LNCaP clone FGC (cell line): ENCODE data around the gene KLRK1.
A peak's percentile ranks its signal among the peaks of the same experiment; 100 is the strongest.
"Not testable (repeated sequence)": the region's sequence is repeated elsewhere in the genome, so short reads cannot be mapped to it uniquely, and the experiment has no call there.

ENCODE experiments used
- DNase-seq: peaks from one replicate; pipeline ENCODE4 v3.0.0-alpha.2; 2011; ENCODE audit warnings: low read depth
- H3K4me3 ChIP-seq: 2 replicates; pipeline ENCODE4 v1.5.1; 2011; ENCODE audit warnings: mild to moderate bottlenecking, low read depth, low read length, control low read depth
- CTCF ChIP-seq: IDR thresholded peaks from 2 replicates; pipeline ENCODE4 v1.5.1; 2012; ENCODE audit warnings: mild to moderate bottlenecking; ENCODE audit not compliant: control insufficient read depth, insufficient read depth; ENCODE audit errors: extremely low read depth

KLRK1 gene

DNA sequence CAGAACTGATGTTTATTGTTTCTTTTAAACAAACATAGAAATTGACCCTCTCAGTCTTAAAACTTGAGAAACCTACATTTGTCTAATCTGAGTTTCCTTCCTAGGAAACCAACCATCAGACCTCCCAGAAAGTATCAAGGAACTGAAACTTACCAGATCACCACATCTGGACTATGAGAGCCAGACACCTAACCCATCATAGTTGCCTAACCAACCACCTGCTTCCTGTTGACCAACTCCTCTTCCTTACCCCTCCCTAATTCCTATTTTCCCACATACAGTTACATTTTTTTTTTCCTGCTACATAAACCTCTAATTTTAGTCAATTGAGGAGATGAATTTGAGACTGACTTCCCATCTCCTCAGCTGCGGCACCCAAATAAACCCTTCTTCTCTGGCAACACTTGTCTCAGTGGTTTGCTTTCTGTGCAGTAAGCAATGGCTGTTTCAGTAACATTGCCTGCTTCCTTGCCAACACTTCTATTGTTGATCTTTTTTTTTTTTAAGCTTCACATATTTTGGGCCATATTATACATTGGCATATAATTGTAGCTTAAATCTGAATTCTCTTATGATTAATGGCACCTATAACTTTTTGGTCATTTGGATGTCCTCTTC is 47.8 kb downstream of the KLRK1 start:
- no peak overlapping the region for H3K4me3 ChIP-seq
- DNase-seq: no peak
- no peak for TF ChIP-seq CTCF

DNA sequence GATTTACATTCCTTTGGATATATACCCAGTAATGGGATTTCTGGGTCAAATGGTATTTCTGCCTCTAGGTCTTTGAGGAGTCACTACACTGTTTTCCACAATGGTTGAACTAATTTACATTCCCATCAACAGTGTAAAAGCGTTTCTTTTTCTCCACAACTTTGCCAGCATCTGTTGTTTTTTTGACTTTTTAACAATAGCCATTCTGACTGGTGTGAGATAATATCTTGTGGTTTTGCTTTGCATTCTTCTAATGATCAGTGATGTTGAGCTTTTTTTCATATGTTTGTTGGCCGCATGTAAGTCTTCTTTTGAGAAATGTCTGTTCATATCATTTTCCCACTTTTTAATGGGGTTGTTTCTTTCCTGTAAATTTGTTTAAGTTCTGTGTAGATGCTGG is 48.9 kb downstream of the KLRK1 start:
- not testable (repeated sequence) for DNase-seq, H3K4me3 ChIP-seq

DNA sequence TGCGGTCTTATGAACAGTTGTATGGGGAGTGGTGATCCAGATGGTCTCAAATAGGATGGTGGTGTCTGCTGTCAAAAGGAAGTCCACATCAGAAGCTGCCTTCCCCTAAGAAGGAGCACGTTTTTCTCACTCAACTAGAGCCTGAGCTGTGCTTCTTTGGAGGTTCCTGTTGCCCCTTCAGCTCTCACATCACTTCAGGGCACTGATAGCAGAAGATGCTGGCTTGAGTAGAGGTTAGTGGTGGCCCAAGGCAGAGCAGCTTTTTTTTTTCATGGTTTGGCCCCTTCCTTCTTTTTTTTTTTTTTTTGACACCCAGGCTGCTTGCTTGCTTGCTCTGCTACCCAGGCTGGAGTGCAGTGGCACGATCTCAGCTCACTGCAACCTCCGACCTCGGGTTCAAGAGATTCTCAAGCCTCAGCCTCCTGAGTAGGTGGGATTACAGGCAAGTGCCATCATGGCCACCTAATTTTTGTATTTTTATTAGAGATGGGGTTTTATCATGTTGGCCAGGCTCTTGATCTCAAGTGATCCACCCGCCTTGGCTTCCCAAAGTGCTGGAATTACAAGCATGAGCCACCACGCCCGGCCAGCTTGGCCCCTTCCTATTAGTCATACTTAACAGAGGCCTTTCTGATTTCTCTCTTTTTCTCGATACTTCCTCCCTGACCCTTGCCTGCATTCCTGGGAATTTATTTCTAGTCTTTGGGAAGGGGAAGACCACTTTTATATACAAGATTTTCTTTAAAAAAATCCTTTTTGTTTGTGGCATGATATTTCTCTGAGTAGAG is 50.6 kb downstream of the KLRK1 start:
- H3K4me3 ChIP-seq: no peak overlapping the region
- TF ChIP-seq CTCF: no peak
- DNase-seq: no peak

DNA sequence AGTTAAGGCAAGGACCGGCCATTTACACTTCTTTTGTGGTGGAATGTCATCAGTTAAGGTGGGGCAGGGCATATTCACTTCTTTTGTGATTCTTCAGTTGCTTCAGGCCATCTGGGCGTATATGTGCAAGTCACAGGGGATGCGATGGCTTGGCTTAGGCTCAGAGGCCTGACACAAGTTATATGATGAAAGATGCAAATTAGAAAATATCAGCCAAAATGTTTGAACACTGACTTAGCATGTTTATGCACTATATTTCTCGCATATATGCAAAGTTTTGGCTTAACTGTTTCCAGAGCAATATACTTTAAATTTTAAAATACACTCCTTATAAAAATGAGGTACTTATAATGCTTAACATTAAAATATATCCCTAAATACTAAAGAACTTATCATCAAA is 51.4 kb downstream of the KLRK1 start:
- not testable (repeated sequence) for H3K4me3 ChIP-seq

GRCh38 chr12:10336196-10336595 is 53.6 kb downstream of the KLRK1 start:
- DNase-seq, H3K4me3 ChIP-seq: not testable (repeated sequence)

More for the DNA sequence above, 51.4 kb downstream of the KLRK1 start:
- DNase-seq: not testable (repeated sequence)

- peak; percentile 33 for DNase-seq
- no peak overlapping the region for H3K4me3 ChIP-seq
- peak; percentile 90 for TF ChIP-seq CTCF
These were observed 58.1 kb downstream of the KLRK1 start for GRCh38 chr12:10331642-10332239.

DNA sequence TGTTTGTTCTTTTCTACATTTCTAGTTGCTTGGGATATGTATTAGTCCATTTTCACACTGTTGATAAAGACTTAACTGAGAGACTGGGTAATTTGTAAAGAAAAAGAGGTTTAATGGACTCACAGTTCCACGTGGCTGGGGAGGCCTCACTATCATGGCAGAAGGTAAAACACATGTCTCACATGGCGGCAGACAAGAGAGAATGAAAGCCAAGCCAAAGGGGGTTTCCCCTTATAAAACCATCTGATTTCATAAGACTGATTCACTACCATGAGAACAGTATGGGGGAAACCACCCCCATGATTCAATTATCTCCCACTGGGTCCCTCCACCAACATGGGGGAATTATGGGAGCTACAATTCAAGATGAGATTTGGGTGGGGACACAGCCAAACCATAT is 61.1 kb downstream of the KLRK1 start:
- H3K4me3 ChIP-seq, DNase-seq: not testable (repeated sequence)
